Measurements from ENCODE around the gene SEMA5A.

SEMA5A gene

GRCh38 chr5:9239626-9240025 lies 306.2 kb downstream of the SEMA5A start:
- no peak for DNase-seq (ENCODE audit: low read depth in 3 of 3, low spot score in 1 of 3)

- no peak for DNase-seq (ENCODE audit: low read depth in 3 of 3, low spot score in 1 of 3)
Observed at GRCh38 chr5:9239071-9239470, 306.8 kb downstream of the SEMA5A start.

- DNase-seq (ENCODE audit: low read depth in 3 of 3, low spot score in 1 of 3): no peak
Observed at GRCh38 chr5:9233712-9234111, 312.2 kb downstream of the SEMA5A start.

DNA sequence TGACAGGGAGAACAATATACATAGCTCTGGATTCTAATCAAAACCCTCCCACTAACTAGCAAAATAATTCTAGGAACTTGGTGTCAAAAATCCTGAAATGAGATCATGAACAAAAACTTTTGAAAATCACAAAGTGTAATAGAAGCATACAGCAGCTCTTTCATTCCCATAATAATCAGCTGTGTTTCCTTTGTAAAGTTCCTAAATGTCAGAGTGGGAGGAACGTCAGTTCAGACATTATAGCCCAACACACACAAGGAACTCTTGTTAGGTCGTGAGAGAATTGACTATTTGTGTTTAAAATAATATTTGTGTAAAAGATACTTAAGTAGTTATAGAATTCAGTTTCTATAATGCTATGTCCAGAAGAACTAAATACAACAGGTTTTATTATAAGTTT lies 312.8 kb downstream of the SEMA5A start:
- DNase-seq (ENCODE audit: low read depth in 3 of 3, low spot score in 1 of 3): no peak

DNA sequence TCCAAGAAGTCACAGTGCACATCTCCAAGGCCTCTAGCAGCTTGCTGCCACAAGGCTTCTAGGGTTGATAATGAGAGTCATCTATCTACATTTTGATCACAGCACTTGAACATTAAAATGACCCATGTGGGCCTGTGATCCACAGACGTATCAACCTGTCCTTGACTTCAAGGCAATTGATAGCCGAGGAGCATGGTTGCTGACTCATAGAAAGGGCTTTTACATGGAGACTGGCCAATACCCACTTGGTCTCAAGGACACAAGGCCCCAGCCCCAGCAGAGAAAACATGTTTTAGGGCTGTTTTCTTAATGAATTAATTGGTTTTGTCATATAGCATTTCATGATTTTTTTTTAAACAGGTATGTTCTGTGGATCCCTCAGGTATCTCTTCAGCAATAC lies 314.0 kb downstream of the SEMA5A start:
- no peak for DNase-seq (ENCODE audit: low read depth in 3 of 3, low spot score in 1 of 3)

- no peak for DNase-seq (ENCODE audit: low read depth in 3 of 3, low spot score in 1 of 3)
Observed at GRCh38 chr5:9230355-9230754, 315.5 kb downstream of the SEMA5A start.

GRCh38 chr5:9226016-9226536 lies 319.8 kb downstream of the SEMA5A start:
- DNase-seq (ENCODE audit: low read depth in 3 of 3, low spot score in 1 of 3): no peak

DNA sequence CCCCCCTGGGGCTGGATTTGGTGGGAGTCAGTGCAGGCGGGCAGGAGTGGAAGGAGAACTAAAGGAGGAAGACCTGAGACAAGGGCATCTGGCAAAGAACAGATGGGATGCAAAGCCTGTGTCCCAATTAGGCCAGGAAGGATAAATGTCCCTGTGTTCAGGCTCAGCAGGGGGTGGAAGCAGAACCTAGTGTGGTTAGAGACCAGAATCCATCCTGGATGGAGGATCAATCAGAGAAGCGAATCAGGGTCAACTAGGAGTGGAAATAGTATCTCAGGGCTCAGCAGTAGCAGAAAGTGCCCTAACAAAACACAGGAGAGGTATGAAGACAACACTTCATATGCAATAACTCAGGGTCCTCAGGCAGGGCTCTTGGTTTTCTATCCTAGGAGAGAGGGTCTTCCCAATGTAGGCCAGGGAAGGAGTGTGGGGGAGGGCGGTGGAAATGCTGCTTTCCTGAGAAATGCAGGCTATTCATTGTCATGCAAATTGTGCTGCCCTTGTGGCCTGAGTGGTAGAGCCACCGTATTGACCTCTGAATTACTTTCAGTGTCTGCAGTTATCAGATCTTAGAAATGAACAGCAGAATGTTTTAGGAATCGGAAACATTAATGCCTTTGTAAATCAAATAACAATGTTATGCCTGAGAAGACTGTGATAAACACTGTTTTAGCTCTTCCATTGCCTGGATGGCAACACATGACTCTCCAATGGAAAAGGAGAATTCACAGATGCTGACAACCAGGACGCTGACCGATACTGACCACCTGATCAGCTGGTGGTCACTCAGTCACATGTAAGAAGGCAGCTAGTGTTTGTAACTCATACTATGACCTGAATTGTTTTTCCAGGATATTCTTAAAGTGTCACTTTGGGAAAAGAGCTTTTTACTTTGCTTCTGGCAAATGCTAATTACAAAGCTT lies 323.6 kb downstream of the SEMA5A start:
- DNase-seq (ENCODE audit: low read depth in 3 of 3, low spot score in 1 of 3): no peak

- DNase-seq (ENCODE audit: low read depth in 3 of 3, low spot score in 1 of 3): no peak
Observed at GRCh38 chr5:9218358-9218757, 327.5 kb downstream of the SEMA5A start.

DNA sequence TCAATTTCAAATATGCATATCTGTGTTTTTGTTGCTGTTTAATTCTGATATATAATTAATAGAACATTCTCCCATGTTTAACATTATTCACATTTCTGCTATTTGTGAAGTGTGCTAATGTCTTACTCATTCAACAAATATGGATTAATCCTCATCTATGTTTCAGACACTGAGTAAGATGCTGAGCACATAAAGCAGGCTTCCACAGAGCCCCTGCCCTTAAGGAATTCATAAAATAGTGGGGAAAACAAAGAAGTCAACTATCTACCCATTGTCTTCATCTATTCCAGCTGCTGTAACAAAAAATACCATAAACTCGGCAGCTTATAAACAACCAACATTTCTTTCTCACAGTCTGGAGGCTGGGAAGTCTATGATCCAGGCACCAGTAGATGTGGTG lies 333.3 kb downstream of the SEMA5A start:
- DNase-seq (ENCODE audit: low read depth in 3 of 3, low spot score in 1 of 3): no peak

- DNase-seq (ENCODE audit: low read depth in 3 of 3, low spot score in 1 of 3): no peak
Observed at GRCh38 chr5:9209846-9210492, 335.9 kb downstream of the SEMA5A start.

GRCh38 chr5:9207817-9208418 lies 338.0 kb downstream of the SEMA5A start:
- no peak for DNase-seq (ENCODE audit: low read depth in 3 of 3, low spot score in 1 of 3)

- no peak for DNase-seq (ENCODE audit: low read depth in 3 of 3, low spot score in 1 of 3)
Observed at GRCh38 chr5:9202636-9203035, 343.2 kb downstream of the SEMA5A start.

DNA sequence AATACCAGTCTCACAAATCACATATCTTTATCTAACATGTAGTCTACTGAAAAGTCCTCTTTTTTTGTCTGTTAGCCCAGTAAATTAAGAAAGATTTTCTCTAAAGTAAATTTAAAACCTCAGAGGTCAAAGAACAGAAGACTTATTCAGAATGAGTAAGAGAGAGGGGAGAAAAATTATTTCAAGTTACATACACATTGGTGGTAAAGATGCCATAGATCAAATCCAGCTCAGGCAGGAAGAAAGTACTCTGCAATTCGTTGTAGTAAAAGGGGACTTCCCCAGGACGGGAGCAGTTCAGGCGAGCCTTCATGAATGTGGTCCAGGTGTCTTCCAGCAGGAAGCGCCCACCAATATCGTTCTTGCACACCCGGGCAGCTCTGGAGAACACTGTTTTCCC lies 344.1 kb downstream of the SEMA5A start:
- DNase-seq (ENCODE audit: low read depth in 3 of 3, low spot score in 1 of 3): no peak

- DNase-seq (ENCODE audit: low read depth in 3 of 3, low spot score in 1 of 3): no peak
Observed at GRCh38 chr5:9201011-9201410, 344.9 kb downstream of the SEMA5A start.

- no peak for DNase-seq (ENCODE audit: low read depth in 3 of 3, low spot score in 1 of 3)
Observed at GRCh38 chr5:9198394-9198793, 347.5 kb downstream of the SEMA5A start.

DNA sequence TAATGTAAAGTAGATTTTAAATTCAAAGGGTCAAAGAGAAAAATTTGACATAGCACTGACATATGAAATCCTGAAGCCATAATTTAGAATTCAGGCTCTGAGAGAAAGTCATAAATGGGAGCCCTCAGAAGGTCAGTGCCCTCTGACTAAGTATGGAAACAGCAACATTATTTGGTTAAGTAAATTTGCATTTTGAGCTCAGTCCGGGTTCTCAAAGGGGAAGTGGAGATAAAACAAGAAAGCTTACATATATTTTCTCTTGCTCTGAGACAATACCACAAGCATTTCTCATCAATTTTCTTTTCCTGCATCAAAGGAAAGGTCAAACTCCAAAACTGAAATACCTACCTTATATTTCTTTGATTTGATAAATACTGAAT lies 348.0 kb downstream of the SEMA5A start:
- DNase-seq (ENCODE audit: low read depth in 3 of 3, low spot score in 1 of 3): no peak

- no peak for DNase-seq (ENCODE audit: low read depth in 3 of 3, low spot score in 1 of 3)
Observed at GRCh38 chr5:9196403-9197227, 349.3 kb downstream of the SEMA5A start.

DNA sequence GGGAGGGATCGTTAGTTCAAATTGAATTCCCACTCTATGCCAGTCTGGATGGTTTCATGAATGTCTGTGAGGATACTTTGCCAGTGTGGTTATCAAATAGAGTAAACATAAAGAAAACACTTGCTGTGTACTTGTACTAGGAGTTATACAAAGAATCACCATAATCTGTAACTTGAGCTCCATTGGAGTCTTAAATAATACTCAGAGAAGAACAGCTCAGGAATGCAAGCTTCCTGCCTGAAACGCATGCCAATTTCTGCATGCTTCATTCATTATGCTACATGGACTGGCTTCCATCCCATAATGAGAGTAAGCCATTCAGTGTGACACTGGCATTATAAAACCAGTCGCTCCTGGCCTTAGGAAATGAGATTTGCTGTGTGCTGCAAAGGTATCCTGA lies 351.4 kb downstream of the SEMA5A start:
- DNase-seq (ENCODE audit: low read depth in 3 of 3, low spot score in 1 of 3): no peak

GRCh38 chr5:9192266-9192665 lies 353.6 kb downstream of the SEMA5A start:
- DNase-seq (ENCODE audit: low read depth in 3 of 3, low spot score in 1 of 3): no peak

- no peak for DNase-seq (ENCODE audit: low read depth in 3 of 3, low spot score in 1 of 3)
Observed at GRCh38 chr5:9189681-9190080, 356.2 kb downstream of the SEMA5A start.

All from stimulated activated CD4-positive, alpha-beta T cell treated with anti-CD3 and anti-CD28 coated beads, TNF-alpha, amount 100 ng/mL, for 1 hour (primary cell).